GM18858 (cell line): Measurements from ENCODE around the gene SLC6A2.
"Not testable (repeated sequence)": the region's sequence is repeated elsewhere in the genome, so short reads cannot be mapped to it uniquely, and the experiment has no call there.

ENCODE experiments used
- ATAC-seq: cut with Tn5 transposase; IDR thresholded peaks from one replicate; pipeline ENCODE4 v1.9.1; 2021; ENCODE audit not compliant: unreplicated experiment

Gene SLC6A2

DNA sequence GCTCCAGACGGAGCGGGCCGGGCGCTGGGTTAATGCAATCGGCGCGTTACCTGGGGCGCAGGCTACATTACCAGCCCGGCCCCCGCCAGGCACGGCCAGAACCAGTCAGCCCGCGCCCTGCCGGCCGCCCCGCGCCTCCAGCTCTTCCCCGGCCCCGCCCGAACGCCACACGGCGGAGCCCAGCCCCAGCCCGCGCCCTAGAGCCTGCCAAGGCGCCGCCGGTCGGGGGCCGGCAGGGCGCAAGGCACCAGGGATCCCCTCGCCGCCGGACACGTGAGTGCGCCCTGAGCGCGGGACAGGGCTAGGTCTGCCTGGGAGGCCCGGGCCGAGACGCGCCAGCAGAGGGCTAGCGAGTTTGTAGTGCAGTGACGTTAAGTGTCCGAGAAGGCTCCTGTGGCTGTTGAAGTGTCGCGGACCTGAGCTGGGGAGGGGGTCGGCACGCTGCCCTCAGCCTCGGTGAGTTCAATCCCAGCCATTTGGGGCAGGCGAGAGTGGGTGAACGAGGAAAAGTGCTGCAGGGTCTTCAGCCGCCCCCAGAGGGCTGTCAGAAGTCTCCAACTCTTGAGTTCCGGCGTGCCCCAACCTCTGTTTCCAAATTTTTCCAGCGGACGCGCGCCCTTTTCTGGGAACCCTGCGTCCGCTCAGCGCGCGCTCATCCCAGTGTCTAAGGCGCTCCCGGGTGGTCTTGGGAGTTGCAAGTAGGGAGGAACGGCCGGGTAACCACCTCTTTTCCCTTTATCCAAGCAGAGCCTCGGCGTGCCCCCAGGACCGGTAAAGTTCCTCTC, at the start of gene SLC6A2:
Gene SLC6A2 (plus strand): TSS at position 92 of the 785 bp plus-strand sequence. CDS start 707 bp downstream, outside the sequence.
- no peak for ATAC-seq

DNA sequence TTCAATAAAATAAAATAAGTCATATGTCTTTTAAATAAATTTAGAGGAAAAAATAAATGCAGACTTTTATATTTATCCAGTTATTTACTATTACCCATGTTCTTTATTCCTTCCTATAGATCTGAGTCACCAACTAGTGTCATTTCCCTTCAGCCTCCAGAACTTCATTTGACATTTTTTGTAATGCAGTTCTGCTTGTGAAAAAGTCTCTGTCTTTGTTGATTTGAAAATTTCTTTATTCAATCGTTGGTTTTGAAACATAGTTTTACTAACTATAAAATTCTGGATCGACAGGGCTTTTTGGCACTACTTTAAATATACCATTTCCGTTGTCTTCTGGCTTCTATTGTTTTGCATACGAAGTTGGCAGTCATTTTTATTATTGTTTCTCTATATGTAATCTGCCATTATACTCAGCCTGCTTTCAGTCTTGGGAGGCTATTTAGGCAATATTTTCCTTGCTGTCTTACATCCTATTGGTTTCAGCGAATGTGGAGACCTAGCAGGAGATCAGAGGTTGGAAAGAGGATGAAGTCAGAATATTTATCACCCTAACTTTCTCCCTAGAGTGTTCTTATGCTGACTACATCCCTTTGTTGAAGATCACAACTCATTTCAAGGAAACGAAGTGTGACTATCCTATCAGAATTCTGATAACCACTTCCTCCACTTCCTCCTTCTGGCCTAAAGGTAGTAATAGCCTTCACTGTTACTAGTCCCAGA, 42.0 kb upstream of the SLC6A2 start:
- ATAC-seq: no peak

DNA sequence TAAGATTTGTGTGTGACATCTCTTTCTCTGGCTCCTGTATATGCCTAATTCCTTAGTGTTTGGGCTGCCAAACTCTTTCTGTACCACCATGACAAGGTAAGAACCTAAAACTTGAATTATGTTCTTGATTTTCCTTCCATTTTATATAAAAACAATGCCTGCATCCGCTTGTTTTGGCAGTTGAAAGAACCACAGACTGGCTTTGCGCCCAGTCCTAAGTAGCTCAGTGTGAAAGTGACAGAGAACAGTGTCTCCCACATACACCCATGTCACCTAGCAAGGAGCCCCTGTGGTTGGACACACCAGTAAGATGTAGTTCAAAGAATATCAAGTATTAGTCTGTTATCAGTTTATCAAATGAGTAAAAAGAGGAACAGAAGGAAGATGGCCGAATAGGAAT, 40.7 kb upstream of the SLC6A2 start:
- no peak for ATAC-seq

DNA sequence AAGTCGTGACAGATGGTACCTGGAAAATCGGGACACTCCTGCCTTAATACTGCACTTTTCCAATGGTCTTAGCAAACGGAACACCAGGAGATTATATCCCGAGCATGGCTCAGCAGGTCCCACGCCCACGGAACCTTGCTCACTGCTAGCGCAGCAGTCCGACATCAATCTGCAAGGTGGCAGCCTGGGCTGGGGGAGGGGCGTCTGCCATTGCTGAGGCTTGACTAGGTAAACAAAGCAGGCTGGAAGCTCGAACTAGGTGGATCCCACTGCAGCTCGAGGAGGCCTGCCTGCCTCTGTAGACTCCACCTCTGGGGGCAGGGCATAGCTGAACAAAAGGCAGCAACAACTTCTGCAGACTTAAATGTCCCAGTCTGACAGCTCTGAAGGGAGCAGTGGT, 40.1 kb upstream of the SLC6A2 start:
- ATAC-seq: not testable (repeated sequence)

DNA sequence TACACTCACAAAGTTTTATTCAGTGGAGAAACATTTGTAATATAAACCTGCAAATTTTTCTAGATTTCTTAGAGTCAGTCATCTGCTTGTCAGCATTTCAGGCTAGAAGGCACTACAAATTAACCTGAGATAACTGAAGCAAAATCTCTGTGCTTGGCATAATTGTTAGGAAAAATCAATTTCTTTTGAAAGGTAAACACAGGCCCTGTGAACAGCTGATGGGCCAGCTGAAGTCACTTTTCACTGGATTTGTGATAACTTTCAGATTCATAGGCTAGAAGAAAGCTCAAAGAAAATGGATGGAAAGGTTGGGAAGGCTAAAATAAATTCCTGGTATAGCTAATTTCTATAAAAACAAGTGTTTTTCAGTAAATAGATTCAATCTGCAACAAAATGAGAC, 34.0 kb upstream of the SLC6A2 start:
- ATAC-seq: no peak

DNA sequence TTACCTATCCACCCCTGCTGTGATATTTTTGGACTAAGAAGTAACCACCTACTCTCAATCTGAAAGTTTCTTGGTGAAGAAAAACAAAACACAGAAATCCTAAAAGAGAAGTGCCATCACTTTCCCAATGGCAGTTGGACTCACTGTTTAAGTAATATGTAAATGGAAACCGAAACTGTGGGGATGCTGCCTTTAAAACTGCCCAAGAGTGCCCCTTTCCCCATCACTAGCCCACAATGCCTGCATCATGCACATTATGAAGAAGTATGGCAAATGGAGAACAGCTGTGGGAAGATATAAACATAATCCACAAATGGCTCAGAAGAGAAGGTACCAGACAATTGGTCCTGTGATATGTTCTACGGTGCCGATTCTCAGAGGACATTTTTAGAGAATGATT, 33.5 kb upstream of the SLC6A2 start:
- ATAC-seq: no peak

DNA sequence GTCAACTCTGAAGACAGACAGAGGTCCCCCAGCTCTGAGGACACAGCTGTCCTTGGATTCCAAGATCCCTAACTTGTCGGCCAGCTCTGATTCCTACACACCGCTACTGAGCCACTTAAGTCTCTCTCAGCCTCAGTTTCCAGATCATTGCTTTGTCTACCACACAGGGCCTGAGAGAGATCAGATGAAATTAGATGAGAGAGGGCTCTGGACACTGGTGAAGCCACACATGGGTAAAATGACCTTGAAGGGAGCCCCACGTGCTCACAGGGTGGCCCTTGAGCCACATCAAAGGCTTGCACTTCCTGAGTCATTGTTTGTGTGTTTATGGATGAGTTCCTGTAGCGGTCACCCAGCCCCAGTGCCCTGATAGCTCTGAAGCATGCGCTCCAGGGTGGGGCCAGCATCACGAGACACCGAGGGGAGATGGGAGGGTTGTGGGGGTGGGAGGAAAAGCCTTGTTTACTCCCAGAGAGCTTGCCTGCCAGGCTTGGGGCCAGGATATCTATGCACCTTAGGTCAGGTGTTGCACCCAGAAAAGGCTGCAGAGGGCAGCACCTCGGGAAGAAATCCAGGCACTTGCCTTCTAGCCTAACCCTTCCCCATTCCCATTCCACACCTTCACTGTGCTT, 32.7 kb upstream of the SLC6A2 start:
- ATAC-seq: no peak

DNA sequence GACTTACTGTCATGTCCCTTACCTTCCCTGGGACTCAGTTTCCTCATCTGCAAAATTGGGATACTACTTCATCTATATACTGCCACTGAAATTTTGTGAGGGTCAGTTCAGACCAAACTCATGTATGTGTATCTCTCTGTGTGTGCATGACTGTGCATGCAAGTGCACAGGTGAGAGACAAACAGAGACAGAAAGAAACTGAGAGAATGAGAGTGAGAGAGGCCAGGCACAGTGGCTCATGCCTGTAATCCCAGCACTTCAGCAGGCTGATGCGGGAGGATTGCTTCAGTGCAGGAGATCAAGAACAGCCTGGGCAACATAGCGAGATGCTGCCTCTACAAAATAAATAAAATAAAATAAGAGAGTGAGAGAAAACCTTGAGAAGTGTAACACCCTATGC, 32.1 kb upstream of the SLC6A2 start:
- no peak for ATAC-seq

DNA sequence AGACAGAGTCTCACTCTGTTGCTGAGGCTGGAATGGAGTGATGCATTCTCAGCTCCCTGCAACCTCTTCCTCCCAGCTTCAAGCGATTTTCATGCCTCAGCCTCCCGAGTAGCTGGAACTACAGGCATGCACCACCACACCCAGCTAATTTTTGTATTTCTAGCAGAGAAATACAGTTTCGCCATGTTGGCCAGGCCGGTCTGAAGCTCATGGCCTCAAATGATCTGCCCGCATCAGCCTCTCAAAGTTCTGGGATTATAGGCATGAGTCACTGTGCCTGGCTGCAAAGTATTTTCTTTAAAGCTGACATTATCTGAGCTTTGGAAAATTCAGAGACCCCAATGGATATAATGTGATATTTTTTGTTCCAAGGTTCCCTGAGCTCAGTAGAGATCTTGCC, 31.1 kb upstream of the SLC6A2 start:
- no peak for ATAC-seq

DNA sequence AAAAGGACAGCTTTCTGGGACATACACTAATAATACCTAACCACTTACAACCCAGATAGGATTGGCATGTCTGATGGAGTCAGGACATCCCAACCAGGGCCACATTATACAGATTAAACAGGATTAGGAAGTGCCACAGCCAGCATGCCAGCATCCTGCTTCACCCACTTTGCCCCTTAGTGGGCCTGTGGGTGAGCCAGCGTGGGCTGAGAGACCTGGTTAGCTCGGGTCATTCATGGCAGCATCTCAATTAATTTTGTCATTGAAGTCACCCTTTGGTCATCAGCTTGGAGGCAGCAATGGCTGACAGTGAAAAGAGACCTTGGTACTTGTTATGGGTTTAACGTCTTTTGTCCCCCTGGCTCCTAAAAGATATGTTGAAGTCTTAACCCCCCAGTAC, 29.9 kb upstream of the SLC6A2 start:
- no peak for ATAC-seq

DNA sequence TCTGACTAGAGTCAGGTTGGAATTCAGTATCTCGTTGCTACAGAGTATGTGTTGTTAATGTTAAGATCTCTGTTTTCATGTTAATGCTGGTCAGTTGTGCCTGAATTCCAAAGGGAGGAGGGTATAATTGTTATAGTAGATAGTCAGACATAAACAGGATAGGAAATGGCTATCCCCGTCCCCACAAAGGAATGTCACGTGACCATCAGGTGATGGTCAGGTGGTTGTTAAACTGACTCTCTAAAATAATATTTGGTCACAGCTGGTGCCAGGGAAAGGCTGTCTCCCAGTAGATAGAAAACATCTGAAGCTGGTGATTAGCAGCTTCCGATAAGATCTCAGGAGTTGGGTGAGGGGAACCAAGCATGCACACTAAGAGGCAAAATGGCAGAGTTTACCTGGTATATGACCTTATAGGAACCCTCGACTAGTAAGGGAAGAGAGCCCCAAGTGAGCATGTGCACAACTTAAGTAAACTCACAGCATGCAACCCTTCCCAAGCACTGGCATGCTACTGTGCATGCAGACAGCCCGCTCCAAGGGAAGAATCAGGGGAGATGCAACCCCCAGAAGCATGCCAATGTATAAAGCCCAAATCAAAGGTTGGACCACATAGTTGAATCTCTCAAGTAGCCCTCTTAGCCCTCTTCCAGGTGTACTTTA, 27.4 kb upstream of the SLC6A2 start:
- ATAC-seq: no peak

DNA sequence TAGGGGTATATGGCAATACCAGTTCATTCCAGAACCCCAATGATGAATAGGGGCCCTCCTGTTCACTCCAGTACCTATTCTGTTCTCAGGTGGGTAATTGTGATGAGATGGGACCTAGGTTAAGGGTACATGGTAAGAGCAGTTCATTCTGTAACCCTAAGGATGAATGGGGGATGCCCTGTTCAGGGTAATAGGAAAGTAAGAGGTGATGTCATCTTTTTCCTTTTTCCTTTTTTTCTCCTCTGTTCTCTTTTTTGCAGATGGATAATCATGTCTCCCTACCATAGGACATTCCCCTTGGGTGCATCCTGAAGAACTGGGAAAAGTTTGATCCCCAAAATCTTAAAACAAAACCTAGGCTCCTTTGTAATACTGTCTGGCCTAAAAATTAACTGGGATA, 25.0 kb upstream of the SLC6A2 start:
- ATAC-seq: no peak

DNA sequence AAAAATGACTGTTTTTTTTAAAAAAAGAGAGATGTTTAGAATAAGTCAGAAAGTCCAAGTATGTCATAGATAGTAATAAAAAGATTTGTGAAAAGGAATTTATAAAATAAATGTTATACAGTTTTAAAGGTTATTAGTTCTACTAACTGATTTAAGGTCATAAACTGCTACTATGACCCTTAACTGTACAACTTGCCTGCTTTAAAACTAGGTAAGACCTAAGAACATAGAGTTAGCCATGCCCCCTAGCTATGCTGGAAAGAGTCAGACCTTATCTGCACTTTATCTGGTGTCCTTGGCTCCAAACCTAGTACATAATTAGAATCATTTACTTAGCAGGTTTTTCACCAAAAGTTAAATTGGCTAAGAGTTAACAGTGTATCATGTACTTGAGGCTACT, 23.5 kb upstream of the SLC6A2 start:
- no peak for ATAC-seq

DNA sequence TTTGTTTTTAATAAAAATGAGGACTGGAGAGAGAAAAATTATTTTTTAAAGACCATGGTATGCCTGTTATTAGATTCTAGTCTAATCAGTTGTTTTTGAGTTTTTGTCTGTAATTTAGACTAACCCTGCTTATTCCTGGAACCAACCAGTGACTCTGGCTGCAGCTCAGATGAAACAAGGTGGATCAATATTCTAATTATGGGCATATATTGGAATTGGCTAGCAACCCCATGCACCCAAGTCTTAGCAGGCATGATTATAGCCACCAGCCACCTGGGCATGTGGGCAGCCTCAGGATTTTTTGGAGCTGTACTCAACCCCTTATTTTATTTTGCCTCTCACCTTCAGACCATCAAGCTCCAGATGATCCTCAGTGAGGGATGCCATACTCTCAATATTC, 21.6 kb upstream of the SLC6A2 start:
- ATAC-seq: no peak

DNA sequence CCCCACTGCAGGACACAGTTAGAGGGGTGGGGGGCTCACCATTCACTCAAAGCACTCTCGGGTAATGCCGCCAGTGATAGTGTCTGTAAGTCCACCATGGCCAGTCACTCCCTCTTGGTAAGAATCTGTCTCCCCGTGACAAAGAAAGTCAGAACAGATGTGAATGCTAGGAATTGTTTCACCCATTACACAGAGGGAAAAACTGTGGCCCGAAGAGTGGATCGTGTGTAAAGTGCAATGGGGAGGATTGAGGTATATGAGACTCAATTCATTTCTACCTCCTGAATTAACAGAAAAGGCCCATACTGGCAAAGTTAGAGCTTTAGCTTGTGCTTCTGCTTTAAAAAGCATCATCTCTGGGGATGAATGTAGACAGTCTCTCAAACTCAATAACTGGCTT, 17.5 kb upstream of the SLC6A2 start:
- no peak for ATAC-seq

DNA sequence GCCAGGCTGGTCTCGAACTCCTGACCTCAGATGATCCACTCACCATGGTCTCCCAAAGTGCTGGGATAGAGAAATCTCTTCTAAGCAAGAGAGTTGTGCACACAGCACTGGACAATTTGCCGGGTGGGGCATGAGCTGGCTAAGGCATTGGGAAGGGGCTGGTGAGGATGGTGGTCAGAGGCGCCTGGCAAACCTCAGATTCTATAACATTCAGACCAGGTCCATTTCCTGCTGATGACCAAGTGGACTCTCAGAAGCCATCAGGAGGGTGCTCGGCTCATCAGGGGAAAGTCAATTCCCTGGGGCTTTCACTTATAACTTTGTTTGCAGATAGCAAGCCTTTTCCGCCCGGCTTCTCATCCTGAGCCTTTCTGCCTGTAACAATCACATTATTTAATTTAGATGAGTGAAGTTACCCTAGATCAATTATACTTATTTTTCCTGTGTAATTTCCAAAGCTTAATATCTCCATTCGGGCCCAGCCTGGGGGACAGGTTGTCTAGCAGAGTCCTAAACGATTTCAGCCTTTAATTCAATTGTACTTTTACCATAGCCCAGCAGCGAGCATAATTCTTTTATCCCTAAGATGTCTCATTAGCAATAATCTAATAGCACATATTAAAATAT, 15.0 kb upstream of the SLC6A2 start:
- ATAC-seq: no peak

DNA sequence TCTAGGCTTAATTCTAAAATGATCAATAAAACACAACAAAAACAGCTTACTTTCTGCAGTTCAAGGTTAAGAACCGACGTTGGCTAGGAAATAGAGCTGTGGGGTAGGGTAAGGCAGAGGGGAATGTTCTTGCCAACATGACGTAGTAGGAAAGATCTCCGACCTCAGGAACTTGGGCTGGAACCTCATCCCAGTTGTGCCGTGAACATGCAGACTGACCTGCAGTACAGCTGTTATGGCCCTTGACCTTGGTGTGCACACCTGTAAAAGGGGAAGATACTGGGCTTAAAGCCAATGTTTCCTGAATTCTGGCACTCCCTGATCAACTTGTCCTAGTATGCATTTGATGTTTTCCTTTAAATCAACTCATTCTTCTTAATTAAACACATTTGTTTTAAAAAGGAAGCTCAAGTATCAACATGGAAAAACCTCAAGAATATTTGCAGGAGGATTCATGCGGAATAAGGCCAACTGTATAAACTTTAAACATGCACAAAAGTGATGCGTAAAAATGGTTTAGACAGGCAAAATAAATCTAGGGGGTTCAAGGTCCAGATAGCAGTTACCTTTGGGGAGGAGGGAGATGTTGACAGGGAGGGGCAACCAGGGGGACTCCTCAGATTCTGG, 14.2 kb upstream of the SLC6A2 start:
- no peak for ATAC-seq

DNA sequence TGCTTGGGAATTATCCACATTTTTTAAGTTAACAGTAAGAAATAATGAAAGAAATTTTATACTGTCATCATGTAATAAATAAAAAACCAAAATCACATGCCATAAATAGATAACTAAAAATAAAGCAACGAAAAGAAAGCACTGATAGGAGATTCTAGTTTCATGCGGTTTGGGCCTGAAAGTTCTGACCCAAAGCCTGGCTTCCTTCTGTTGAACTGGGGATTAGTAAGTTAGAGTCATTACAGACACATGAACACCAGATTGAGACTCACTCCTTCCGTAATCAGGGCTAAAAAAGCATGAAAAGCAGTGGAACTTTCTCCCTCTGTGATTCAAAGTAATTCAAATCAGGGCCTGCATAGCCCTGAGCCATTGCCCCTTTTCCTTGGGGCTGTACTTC, 13.2 kb upstream of the SLC6A2 start:
- ATAC-seq: no peak

DNA sequence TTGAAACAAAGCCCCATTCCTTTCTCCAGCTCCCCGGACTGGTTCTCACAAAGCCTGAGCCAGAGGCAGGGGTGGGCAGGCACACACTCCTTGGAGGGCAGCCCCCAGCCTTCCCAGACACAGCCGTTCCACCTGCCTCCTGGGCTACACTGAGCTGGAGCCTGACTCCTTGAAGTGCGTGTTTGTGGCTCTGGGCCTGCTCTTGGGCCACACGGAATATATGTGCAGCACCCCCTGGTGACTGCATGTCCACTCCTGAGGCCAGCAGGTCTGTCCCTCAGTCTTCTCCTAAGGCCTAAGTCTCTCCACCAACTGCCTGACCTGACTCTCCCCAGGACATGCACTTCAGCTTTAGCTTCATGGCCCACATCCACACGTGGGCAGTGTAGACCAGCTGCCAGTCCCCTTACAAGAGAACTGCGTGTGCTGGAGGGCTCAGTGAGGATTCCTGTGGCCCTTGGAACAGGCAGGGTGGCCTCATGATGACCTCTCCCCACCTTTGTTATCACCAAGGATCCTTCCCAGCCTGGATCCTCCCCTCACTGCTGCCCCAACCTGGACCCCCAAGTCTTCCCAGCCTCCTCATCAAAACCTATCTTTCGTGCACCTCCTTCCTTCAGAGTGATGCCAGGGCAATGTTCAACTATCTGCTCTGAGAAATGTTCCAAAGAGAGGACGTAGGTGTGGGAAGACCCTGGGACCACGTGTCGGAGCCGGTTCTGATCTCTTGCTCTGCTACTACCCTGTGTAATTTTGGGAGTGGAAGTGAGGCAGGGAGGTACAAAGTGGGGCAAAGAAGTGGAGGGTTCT, 12.4 kb upstream of the SLC6A2 start:
- ATAC-seq: no peak

DNA sequence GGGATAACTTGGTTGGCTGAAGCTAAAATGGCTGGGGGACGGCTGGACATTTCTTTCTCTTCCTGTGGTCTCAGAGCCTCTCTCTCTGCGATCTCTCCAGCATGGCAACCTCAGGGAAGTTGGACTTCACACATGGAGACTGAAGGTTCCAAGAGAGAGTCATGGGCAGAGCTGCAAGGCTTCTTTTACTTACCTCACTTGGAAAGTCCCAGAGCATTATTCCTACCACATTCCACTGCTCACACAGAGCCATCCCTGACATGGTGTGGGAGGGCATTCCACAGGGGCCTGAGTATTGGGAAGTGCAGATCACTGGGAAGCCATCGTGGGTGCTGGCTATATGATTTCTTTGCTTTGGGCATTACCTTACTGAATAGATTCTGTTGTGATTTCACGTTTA, 9.8 kb upstream of the SLC6A2 start:
- ATAC-seq: no peak
